ENCODE data around the gene ATG2A. TPM values are rescaled to one million over a fixed set of nuclear protein-coding genes. Genes with fewer than 3 reads are reported as not detected.

ATG2A gene
- total and polyA plus RNA-seq, 9 of the 15 experiments (the other 6 are each of a cell fraction or from before 2014, with no cell fraction given): 0.25 to 45.9 (median 5.2) TPM

GRCh38 chr11:64876835-64877341, 40.1 kb downstream of the ATG2A start:
- H3K36me3 ChIP-seq (ENCODE audit: control insufficient read depth, insufficient read depth, low read length): peaks cover 33% of the 10 kb centered on the region; the same call in 2 of the 3 replicates
- H4K20me1 ChIP-seq (replicated peaks; ENCODE audit: control insufficient read depth, insufficient read depth, low read length): peaks cover 14% of the 10 kb centered on the region; the same call in 1 of the 2 replicates
- intact Hi-C loops (cut with micrococcal nuclease): no loop called here
- no peak for TF ChIP-seq BRF1 (IDR thresholded peaks at IDR 0.05; ENCODE audit: borderline replicate concordance, extremely low read depth, insufficient read length)
- TF ChIP-seq BACH1 (tag; IDR thresholded peaks at IDR 0.05): no peak
- no peak for TF ChIP-seq ZC3H4 (CRISPR knock-in tag; IDR thresholded peaks at IDR 0.05; ENCODE audit: borderline replicate concordance)
- TF ChIP-seq RBFOX2 (IDR thresholded peaks at IDR 0.05; ENCODE audit: low read depth, low read length): no peak
- no peak for TF ChIP-seq SMARCE1 (IDR thresholded peaks at IDR 0.05)
- no peak for TF ChIP-seq SRSF7 (optimal IDR thresholded peaks at IDR 0.05; ENCODE audit: low read depth, low read length)
- TF ChIP-seq MYC (IDR thresholded peaks at IDR 0.05; ENCODE audit: low read depth, low read length): no peak
- TF ChIP-seq MYC (CRISPR knock-in tag; IDR thresholded peaks at IDR 0.05; ENCODE audit: borderline replicate concordance, low read depth): no peak
- no peak for TF ChIP-seq ELK3 (CRISPR knock-in tag; IDR thresholded peaks at IDR 0.05)
- TF ChIP-seq BHLHE40 (IDR thresholded peaks at IDR 0.05; ENCODE audit: low read length): no peak
- TF ChIP-seq PML (IDR thresholded peaks at IDR 0.05; ENCODE audit: low read length): no peak
- no peak for TF ChIP-seq ZKSCAN8 (CRISPR knock-in tag; IDR thresholded peaks at IDR 0.05)
- peak; percentile 11 for TF ChIP-seq CHD1 (IDR thresholded peaks at IDR 0.05; ENCODE audit: low read length)
- TF ChIP-seq FOXK2 (conservative IDR thresholded peaks at IDR 0.05 in 1 of 2, IDR thresholded peaks at IDR 0.05 in 1 of 2; ENCODE audit: low read depth in 2 of 2): no peak
- TF ChIP-seq NCOA4 (IDR thresholded peaks at IDR 0.05; ENCODE audit: partially characterized antibody): no peak
- TF ChIP-seq HDAC1 (IDR thresholded peaks at IDR 0.05): 0 out of 4 replicates have a peak, but pooled peaks of 1 of the 2 experiments have one; percentile 15
- TF ChIP-seq CREBBP (IDR thresholded peaks at IDR 0.05; ENCODE audit: low read depth, low read length): no peak
- no peaks in the 10 kb centered on the region for H3K9me3 ChIP-seq (replicated peaks; ENCODE audit: control insufficient read depth, insufficient read depth, low read depth, low read length)
- no peak overlapping the region; the same call in 2 of the 3 replicates for H3K27ac ChIP-seq (ENCODE audit: extremely low read depth, low read depth, low read length)
- peaks cover 27 to 60% of the 10 kb centered on the region in 2 experiments for H3K4me1 ChIP-seq (replicated peaks in 1 of 2; ENCODE audit: control insufficient read depth in 2 of 2, insufficient read depth in 2 of 2, low read length in 2 of 2)
- FAIRE-seq: no peak
- peak overlapping the region; percentile 70 to 99; a peak in 3 of 4 replicates for H3K9ac ChIP-seq (ENCODE audit: insufficient read depth in 1 of 2, low read depth in 2 of 2, low read length in 2 of 2)
- TSS peak; percentile 44 for BruUV-seq (replicated peaks)
- no peaks in the 10 kb centered on the region; a peak in 1 of 5 replicates for H3K27me3 ChIP-seq (ENCODE audit: control insufficient read depth in 2 of 2, insufficient read depth in 2 of 2, low read length in 2 of 2)
- DNase-seq (ENCODE audit: extremely low read depth in 1 of 4, low spot score in 3 of 4): no peak
- H3K4me2 ChIP-seq (ENCODE audit: insufficient read depth, low read length): peak overlapping the region; percentile 95
- no peaks in the 10 kb centered on the region for H3K9me1 ChIP-seq (ENCODE audit: control insufficient read depth, insufficient read depth, low read length)
- H3K79me2 ChIP-seq (ENCODE audit: control insufficient read depth, insufficient read depth, low read length): peaks cover 60% of the 10 kb centered on the region
- POLR2A ChIA-PET: interaction anchor here (0.5 to 9.0 kb wide), 11 partner anchors 12 to 600 kb away, joined by 3 to 109 read pairs (median 4); no protein-coding TSS in a partner anchor
- ATAC-seq: no peak
- H2AFZ ChIP-seq (ENCODE audit: low read depth, low read length): no peak overlapping the region
- peak overlapping the region; percentile 71 for H3K4me3 ChIP-seq
- CTCF ChIA-PET (ENCODE audit: low intra/inter-chr PET ratio): no interaction called here
- in situ Hi-C loops (cut with MboI): no loop called here
- WGBS (ENCODE audit: insufficient coverage, low coverage, missing lambda C conversion rate): 38% methylated on average over 14 of the region's 14 CpGs

All from K562 (cell line).